Vagina (tissue), 2 donors: ENCODE data around the gene TARS1. TPM values are rescaled to one million over a fixed set of nuclear protein-coding genes. Genes with fewer than 3 reads are reported as not detected.
"Not testable (repeated sequence)": the region's sequence is repeated elsewhere in the genome, so short reads cannot be mapped to it uniquely, and the experiment has no call there.

ENCODE experiments used
- DNase-seq, 2 donors: peaks; one replicate each; pipeline ENCODE4 v3.0.0-alpha.2; 2017; ENCODE audit errors: extremely low spot score in 2 of 2
- H3K27ac ChIP-seq: fragments of 200-600 bp; sonication (generic); one replicate; pipeline ENCODE4 v1.5.1; 2019
- H3K27me3 ChIP-seq: fragments of 200-600 bp; sonication (generic); one replicate; pipeline ENCODE4 v1.5.1; 2019
- H3K36me3 ChIP-seq, 2 donors: fragments of 200-600 bp; sonication (generic); one replicate each; pipeline ENCODE4 v1.5.1; 2017 to 2019
- H3K4me1 ChIP-seq: fragments of 200-600 bp; sonication (generic); one replicate; pipeline ENCODE4 v1.5.1; 2019
- H3K4me3 ChIP-seq, 2 donors: fragments of 200-600 bp; sonication (generic); 1 replicate in 1 of 2; 2 replicates in 1 of 2; pipeline ENCODE4 v1.5.1; 2016 to 2019
- H3K9me3 ChIP-seq: fragments of 200-600 bp; sonication (generic); one replicate; pipeline ENCODE4 v1.5.1; 2019
- CTCF ChIP-seq, 3 experiments: fragments of 450-650 bp in 2 of 3; fragments of 200-600 bp in 1 of 3; sonication (generic) in 1 of 3; IDR thresholded peaks; one replicate each; pipeline ENCODE4 v1.5.1; 2017 to 2019; ENCODE audit warnings: antibody characterized with exemption in 3 of 3, mild to moderate bottlenecking in 2 of 3, moderate library complexity in 2 of 3
- POLR2A ChIP-seq, 2 donors: fragments of 450-650 bp; IDR thresholded peaks; one replicate each; pipeline ENCODE4 v1.6.1; 2017; ENCODE audit warnings: antibody characterized with exemption in 2 of 2, mild to moderate bottlenecking in 2 of 2, moderate library complexity in 2 of 2
- POLR2AphosphoS5 ChIP-seq, 2 donors: sonication (generic); formaldehyde crosslinking; IDR thresholded peaks; one replicate each; pipeline ENCODE4 v1.9.0; 2017; ENCODE audit warnings: antibody characterized with exemption in 2 of 2, mild to moderate bottlenecking in 2 of 2, low read depth in 1 of 2; ENCODE audit not compliant: insufficient read depth in 1 of 2
- intact Hi-C: fragments of 100-400 bp; cut with DNase I; formaldehyde crosslinking; loops from one replicate; pipeline ENCODE4 v1.15.1; 2023
- total RNA-seq: library from RNA; depleted of rRNA; stranded (reverse); fragments of >200 nt; gene quantifications from one replicate; pipeline ENCODE4 v1.2.3, GENCODE V29; 2016

The TARS1 gene
- total RNA-seq, 1 donor from 2014 or later = 44.4 TPM

GRCh38 chr5:33513462-33514185 is 72.9 kb downstream of the TARS1 start:
- TF ChIP-seq CTCF (IDR thresholded peaks at IDR 0.05) (no peak), POLR2A (IDR thresholded peaks at IDR 0.05) (no peak), POLR2AphosphoS5 (IDR thresholded peaks at IDR 0.05; ENCODE audit: insufficient read depth in 1 of 2, low read depth in 1 of 2) (no peak)
- intact Hi-C loops = no loop called here
- no peaks in the 10 kb centered on the region for H3K36me3 ChIP-seq
- DNase-seq = no peak
- H3K4me1 ChIP-seq = no peaks in the 10 kb centered on the region
- no peaks in the 10 kb centered on the region for H3K9me3 ChIP-seq
- no peak overlapping the region for H3K27ac ChIP-seq
- no peaks in the 10 kb centered on the region for H3K27me3 ChIP-seq
- H3K4me3 ChIP-seq = no peak overlapping the region

GRCh38 chr5:33515366-33515765 is 74.6 kb downstream of the TARS1 start:
- H3K4me3 ChIP-seq, intact Hi-C loops, H3K27ac ChIP-seq, DNase-seq, H3K4me1 ChIP-seq, H3K27me3 ChIP-seq, H3K36me3 ChIP-seq, H3K9me3 ChIP-seq: not testable (repeated sequence)

DNA sequence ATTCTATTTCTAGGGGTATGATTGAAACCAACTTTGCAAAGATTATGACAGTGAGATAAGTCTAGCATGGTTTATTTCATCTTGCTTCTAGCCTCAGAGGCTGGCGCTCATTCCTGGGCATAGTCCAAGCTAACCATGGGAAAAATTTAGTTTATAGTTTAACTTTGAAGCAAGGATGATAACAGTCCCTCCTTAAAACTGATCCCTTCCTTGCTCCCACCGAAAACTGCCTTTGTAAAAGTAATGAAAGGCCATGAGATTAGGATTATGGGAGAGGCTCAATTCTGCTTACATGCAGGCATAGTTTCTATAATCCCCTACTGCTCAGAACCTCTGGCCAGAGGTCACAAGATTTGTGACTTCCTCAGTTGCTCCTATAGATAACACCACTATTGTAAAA is 75.7 kb downstream of the TARS1 start:
- Histone ChIP-seq H3K27me3 (no peaks in the 10 kb centered on the region), H3K27ac (no peak overlapping the region), H3K9me3 (no peaks in the 10 kb centered on the region), H3K4me1 (no peaks in the 10 kb centered on the region), H3K4me3 (no peak overlapping the region), H3K36me3 (no peaks in the 10 kb centered on the region)
- TF ChIP-seq CTCF (IDR thresholded peaks at IDR 0.05) (no peak), POLR2AphosphoS5 (IDR thresholded peaks at IDR 0.05; ENCODE audit: insufficient read depth in 1 of 2, low read depth in 1 of 2) (no peak), POLR2A (IDR thresholded peaks at IDR 0.05) (no peak)
- no peak for DNase-seq
- intact Hi-C loops = no loop called here
